Neural cell (in vitro differentiated cells): ENCODE measurements around the gene CHD2. TPM values are rescaled to one million over a fixed set of nuclear protein-coding genes. Genes with fewer than 3 reads are reported as not detected.

Source experiments
- H2AFZ ChIP-seq: fragments of 200-600, 300-800 bp; sonication (generic), shearing (Covaris generic); 2 replicates; pipeline ENCODE4 v1.6.0; 2014; ENCODE audit warnings: low read depth, mild to moderate bottlenecking, antibody characterized with exemption, low read length, moderate library complexity
- H3F3A ChIP-seq: fragments of 200-600 bp; shearing (Covaris generic); 2 replicates; pipeline ENCODE4 v1.6.1; 2016; ENCODE audit warnings: mild to moderate bottlenecking, moderate library complexity, mixed read lengths, antibody characterized with exemption, low read length; ENCODE audit not compliant: insufficient read depth, poor library complexity, severe bottlenecking
- H3K27ac ChIP-seq: fragments of 200-600, 300-800 bp; sonication (generic), shearing (Covaris generic); 2 replicates; pipeline ENCODE4 v1.5.1; 2014; ENCODE audit warnings: mild to moderate bottlenecking, low read length, moderate library complexity
- H3K27me3 ChIP-seq: fragments of 300-800, 200-600 bp; sonication (generic), shearing (Covaris generic); 2 replicates; pipeline ENCODE4 v1.6.0; 2014; ENCODE audit warnings: mild to moderate bottlenecking, low read depth, low read length, moderate library complexity; ENCODE audit not compliant: insufficient read depth
- H3K36me3 ChIP-seq: fragments of 300-800, 200-600 bp; sonication (generic), shearing (Covaris generic); 2 replicates; pipeline ENCODE4 v1.5.1; 2014; ENCODE audit warnings: mild to moderate bottlenecking, antibody characterized with exemption, low read length, moderate library complexity; ENCODE audit not compliant: insufficient read depth
- H3K4me2 ChIP-seq: fragments of 300-800, 200-600 bp; sonication (generic), shearing (Covaris generic); 2 replicates; pipeline ENCODE4 v1.6.0; 2014; ENCODE audit warnings: mild to moderate bottlenecking, low read length
- H3K4me3 ChIP-seq: fragments of 300-800, 200-600 bp; sonication (generic), shearing (Covaris generic); 2 replicates; pipeline ENCODE4 v1.5.1; 2014; ENCODE audit warnings: mild to moderate bottlenecking, low read length, moderate library complexity
- H3K79me2 ChIP-seq: fragments of 200-600 bp; shearing (Covaris generic); replicated peaks from 2 replicates; pipeline ENCODE4 v1.6.0; 2014; ENCODE audit warnings: mild to moderate bottlenecking, low read length, moderate library complexity; ENCODE audit not compliant: insufficient read depth
- H3K9ac ChIP-seq: fragments of 300-800, 200-600 bp; sonication (generic), shearing (Covaris generic); 2 replicates; pipeline ENCODE4 v1.6.1; 2016; ENCODE audit warnings: mild to moderate bottlenecking, low read length, mixed read lengths
- H3K9me2 ChIP-seq: fragments of 200-600 bp; shearing (Covaris generic); 2 replicates; pipeline ENCODE4 v1.6.1; 2016; ENCODE audit warnings: mild to moderate bottlenecking, low read length, mixed read lengths; ENCODE audit not compliant: insufficient read depth
- H3K9me3 ChIP-seq: fragments of 200-600, 300-800 bp; sonication (generic), shearing (Covaris generic); 2 replicates; pipeline ENCODE4 v1.6.1; 2016; ENCODE audit warnings: mild to moderate bottlenecking, mixed run types, low read length, moderate library complexity, mixed read lengths
- H4K20me1 ChIP-seq: fragments of 200-600 bp; shearing (Covaris generic); 2 replicates; pipeline ENCODE4 v1.6.1; 2016; ENCODE audit warnings: mild to moderate bottlenecking, mixed run types; ENCODE audit not compliant: insufficient read depth
- EP300 ChIP-seq: fragments of 450-650 bp; conservative IDR thresholded peaks from 2 replicates; pipeline ENCODE4 v1.6.1; 2014; ENCODE audit warnings: antibody characterized with exemption, mild to moderate bottlenecking, moderate library complexity; ENCODE audit not compliant: poor library complexity, severe bottlenecking
- EZH2 ChIP-seq: fragments of 200-600, 300-800 bp; shearing (Covaris generic), sonication (generic); IDR thresholded peaks from 2 replicates; pipeline ENCODE4 v1.6.1; 2014; ENCODE audit warnings: antibody characterized with exemption, low read length, borderline replicate concordance, mild to moderate bottlenecking; ENCODE audit not compliant: insufficient read depth, poor library complexity, severe bottlenecking
- MXI1 ChIP-seq: fragments of 450-650 bp; conservative IDR thresholded peaks from 2 replicates; pipeline ENCODE4 v1.6.1; 2014; ENCODE audit warnings: antibody characterized with exemption, mild to moderate bottlenecking; ENCODE audit not compliant: poor library complexity, severe bottlenecking
- POLR2AphosphoS5 ChIP-seq: IDR thresholded peaks from 2 replicates; pipeline ENCODE4 v1.6.1; 2012
- RAD21 ChIP-seq: fragments of 450-650 bp; conservative IDR thresholded peaks from 2 replicates; pipeline ENCODE4 v1.6.1; 2014; ENCODE audit warnings: antibody characterized with exemption, mild to moderate bottlenecking, moderate library complexity
- SMC3 ChIP-seq: fragments of 450-650 bp; conservative IDR thresholded peaks from 2 replicates; pipeline ENCODE4 v1.6.1; 2014; ENCODE audit warnings: antibody characterized with exemption, mild to moderate bottlenecking, moderate library complexity; ENCODE audit not compliant: poor library complexity
- TAF1 ChIP-seq: IDR thresholded peaks from 2 replicates; pipeline ENCODE4 v1.6.1; 2012; ENCODE audit warnings: low read depth
- polyA plus RNA-seq: library from polyadenylated mRNA; depleted of rRNA; stranded (reverse); fragments of >200 nt; gene quantifications from 2 replicates; pipeline ENCODE4 v1.2.3, GENCODE V29; 2014
- TF ChIP-seq, protein P1 (sequence below): IDR thresholded peaks from 2 replicates; pipeline ENCODE4 v1.6.1; 2012; ENCODE audit warnings: borderline replicate concordance
- TF ChIP-seq, protein P2 (sequence below): fragments of 450-650 bp; IDR thresholded peaks from 2 replicates; pipeline ENCODE4 v1.5.1; 2014; ENCODE audit warnings: antibody characterized with exemption, mild to moderate bottlenecking, moderate library complexity; ENCODE audit not compliant: poor library complexity, severe bottlenecking

Gene CHD2
- polyA plus RNA-seq, 1 donor from 2014 or later = 113 TPM

DNA sequence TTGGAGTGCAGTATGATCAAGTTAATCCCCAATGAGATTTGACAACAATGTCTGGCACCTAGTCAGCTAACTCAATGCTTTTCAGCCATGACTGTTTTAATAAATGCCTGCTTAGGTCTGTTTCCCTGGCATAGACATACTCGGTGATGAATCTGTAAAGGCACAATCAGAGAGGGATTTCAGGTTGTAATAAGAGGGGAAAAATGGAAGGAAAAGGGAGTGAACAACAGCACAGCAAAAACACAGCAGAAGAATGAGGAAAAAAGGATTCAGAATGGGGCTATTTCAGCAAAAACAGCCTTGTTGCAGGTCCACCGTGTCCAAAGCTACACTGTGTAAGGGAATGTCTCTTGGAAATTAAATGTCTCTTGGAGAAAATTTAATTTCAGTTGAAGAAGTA, 19.3 kb upstream of the CHD2 start:
- Histone ChIP-seq H3K27ac (peak overlapping the region; percentile 98), H3K9me3 (no peaks in the 10 kb centered on the region), H3K9ac (peak overlapping the region; percentile 81), H3F3A (no peaks in the 10 kb centered on the region), H3K9me2 (no peaks in the 10 kb centered on the region), H3K4me3 (no peak overlapping the region), H4K20me1 (peaks cover 2% of the 10 kb centered on the region), H3K79me2 (peaks cover 42% of the 10 kb centered on the region), H2AFZ (no peak overlapping the region), H3K4me2 (no peak overlapping the region), H3K27me3 (no peaks in the 10 kb centered on the region), H3K36me3 (no peaks in the 10 kb centered on the region)
- no peak for TF ChIP-seq POLR2AphosphoS5
- no peak for TF ChIP-seq EP300
- no peak for TF ChIP-seq EZH2
- TF ChIP-seq SMC3 = no peak
- TF ChIP-seq, protein P1, sequence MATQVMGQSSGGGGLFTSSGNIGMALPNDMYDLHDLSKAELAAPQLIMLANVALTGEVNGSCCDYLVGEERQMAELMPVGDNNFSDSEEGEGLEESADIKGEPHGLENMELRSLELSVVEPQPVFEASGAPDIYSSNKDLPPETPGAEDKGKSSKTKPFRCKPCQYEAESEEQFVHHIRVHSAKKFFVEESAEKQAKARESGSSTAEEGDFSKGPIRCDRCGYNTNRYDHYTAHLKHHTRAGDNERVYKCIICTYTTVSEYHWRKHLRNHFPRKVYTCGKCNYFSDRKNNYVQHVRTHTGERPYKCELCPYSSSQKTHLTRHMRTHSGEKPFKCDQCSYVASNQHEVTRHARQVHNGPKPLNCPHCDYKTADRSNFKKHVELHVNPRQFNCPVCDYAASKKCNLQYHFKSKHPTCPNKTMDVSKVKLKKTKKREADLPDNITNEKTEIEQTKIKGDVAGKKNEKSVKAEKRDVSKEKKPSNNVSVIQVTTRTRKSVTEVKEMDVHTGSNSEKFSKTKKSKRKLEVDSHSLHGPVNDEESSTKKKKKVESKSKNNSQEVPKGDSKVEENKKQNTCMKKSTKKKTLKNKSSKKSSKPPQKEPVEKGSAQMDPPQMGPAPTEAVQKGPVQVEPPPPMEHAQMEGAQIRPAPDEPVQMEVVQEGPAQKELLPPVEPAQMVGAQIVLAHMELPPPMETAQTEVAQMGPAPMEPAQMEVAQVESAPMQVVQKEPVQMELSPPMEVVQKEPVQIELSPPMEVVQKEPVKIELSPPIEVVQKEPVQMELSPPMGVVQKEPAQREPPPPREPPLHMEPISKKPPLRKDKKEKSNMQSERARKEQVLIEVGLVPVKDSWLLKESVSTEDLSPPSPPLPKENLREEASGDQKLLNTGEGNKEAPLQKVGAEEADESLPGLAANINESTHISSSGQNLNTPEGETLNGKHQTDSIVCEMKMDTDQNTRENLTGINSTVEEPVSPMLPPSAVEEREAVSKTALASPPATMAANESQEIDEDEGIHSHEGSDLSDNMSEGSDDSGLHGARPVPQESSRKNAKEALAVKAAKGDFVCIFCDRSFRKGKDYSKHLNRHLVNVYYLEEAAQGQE = no peak
- no peak for TF ChIP-seq TAF1
- no peak for TF ChIP-seq MXI1
- TF ChIP-seq RAD21 = no peak
- TF ChIP-seq, protein P2, sequence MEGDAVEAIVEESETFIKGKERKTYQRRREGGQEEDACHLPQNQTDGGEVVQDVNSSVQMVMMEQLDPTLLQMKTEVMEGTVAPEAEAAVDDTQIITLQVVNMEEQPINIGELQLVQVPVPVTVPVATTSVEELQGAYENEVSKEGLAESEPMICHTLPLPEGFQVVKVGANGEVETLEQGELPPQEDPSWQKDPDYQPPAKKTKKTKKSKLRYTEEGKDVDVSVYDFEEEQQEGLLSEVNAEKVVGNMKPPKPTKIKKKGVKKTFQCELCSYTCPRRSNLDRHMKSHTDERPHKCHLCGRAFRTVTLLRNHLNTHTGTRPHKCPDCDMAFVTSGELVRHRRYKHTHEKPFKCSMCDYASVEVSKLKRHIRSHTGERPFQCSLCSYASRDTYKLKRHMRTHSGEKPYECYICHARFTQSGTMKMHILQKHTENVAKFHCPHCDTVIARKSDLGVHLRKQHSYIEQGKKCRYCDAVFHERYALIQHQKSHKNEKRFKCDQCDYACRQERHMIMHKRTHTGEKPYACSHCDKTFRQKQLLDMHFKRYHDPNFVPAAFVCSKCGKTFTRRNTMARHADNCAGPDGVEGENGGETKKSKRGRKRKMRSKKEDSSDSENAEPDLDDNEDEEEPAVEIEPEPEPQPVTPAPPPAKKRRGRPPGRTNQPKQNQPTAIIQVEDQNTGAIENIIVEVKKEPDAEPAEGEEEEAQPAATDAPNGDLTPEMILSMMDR = no peak

DNA sequence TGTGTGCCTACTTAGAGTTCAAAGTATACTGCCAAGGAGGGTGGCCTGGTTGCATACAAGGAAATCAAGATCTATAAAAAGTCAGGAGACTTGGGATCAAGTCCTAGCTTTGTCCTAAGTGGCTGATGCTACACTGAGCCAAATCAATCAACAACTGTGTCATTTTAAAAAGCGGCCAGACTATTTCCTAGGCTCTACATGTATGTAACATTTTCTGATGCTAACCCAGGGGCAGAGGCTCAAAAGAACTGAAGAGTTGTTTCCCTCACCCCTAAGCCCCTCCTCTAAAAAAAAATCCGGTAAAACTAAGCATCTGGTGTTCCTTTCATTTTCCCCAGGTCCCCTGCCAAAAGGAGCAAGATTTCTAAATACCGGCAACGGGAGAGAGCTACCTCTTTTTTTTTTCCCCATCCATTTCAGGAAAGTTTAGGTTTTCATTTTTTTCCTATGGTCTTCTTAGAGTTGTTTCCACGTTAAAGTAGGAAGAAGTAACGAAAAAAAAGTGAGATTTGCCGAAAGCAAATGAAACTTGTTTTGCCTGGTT, 18.8 kb upstream of the CHD2 start:
- Histone ChIP-seq H3K9ac (peak overlapping the region; percentile 81), H3K27ac (peak overlapping the region; percentile 98), H3F3A (no peaks in the 10 kb centered on the region), H3K36me3 (peaks cover 2% of the 10 kb centered on the region), H3K4me3 (peak overlapping the region; percentile 64), H3K4me2 (peak overlapping the region; percentile 92), H3K27me3 (no peaks in the 10 kb centered on the region), H3K79me2 (peaks cover 47% of the 10 kb centered on the region), H3K9me2 (no peaks in the 10 kb centered on the region), H3K9me3 (no peaks in the 10 kb centered on the region), H4K20me1 (peaks cover 2% of the 10 kb centered on the region), H2AFZ (no peak overlapping the region)
- TF ChIP-seq POLR2AphosphoS5 (no peak), RAD21 (no peak), TAF1 (no peak), EP300 (no peak), MXI1 (no peak), EZH2 (no peak), SMC3 (no peak)
- TF ChIP-seq, protein P2 = no peak
- TF ChIP-seq, protein P1 = no peak
